HEK293 (cell line): Measurements from ENCODE around the gene EYS.

ENCODE experiments used
- CTCF ChIA-PET: fragments of 350-600 bp; formaldehyde crosslinking; extraction: SDS; loops from one replicate; lab custom pipeline; 2021; ENCODE audit warnings: antibody characterized with exemption; lab: Yijun Ruan, JAX
- POLR2A ChIA-PET: fragments of 300-600 bp; formaldehyde crosslinking; extraction: SDS; loops from one replicate; lab custom pipeline; 2020; ENCODE audit warnings: antibody characterized with exemption, inconsistent platforms; lab: Yijun Ruan, JAX
- H3K27ac ChIP-seq: fragments of 200-500 bp; sonication (Bioruptor generic); 2 replicates; pipeline ENCODE4 v1.5.1; 2014; ENCODE audit warnings: low read depth, low read length, control low read depth, inconsistent platforms; ENCODE audit errors: extremely low read depth
- H3K36me3 ChIP-seq, 2 experiments: fragments of 200-500 bp in 1 of 2; sonication (Bioruptor generic) in 1 of 2; 1 replicate in 1 of 2; 2 replicates in 1 of 2; pipeline ENCODE4 v1.5.1; 2014 to 2017; ENCODE audit warnings: inconsistent platforms in 2 of 2, low read length in 2 of 2; ENCODE audit not compliant: control insufficient read depth in 2 of 2, insufficient read depth in 1 of 2
- H3K4me1 ChIP-seq: fragments of 200-500 bp; sonication (Bioruptor generic); 2 replicates; pipeline ENCODE4 v1.5.1; 2014; ENCODE audit warnings: mild to moderate bottlenecking, low read length, inconsistent platforms; ENCODE audit not compliant: control insufficient read depth, insufficient read depth
- H3K4me3 ChIP-seq: 2 replicates; pipeline ENCODE4 v1.5.1; 2011; ENCODE audit warnings: low read depth, mild to moderate bottlenecking, control low read depth, low read length, moderate library complexity
- H3K9me3 ChIP-seq: fragments of 200-500 bp; sonication (Bioruptor generic); 2 replicates; pipeline ENCODE4 v1.5.1; 2014; ENCODE audit warnings: low read depth, low read length, inconsistent platforms; ENCODE audit not compliant: control insufficient read depth, insufficient read depth
- KLF9 ChIP-seq: fragments of 450-650 bp; formaldehyde crosslinking; IDR thresholded peaks from 2 replicates; pipeline ENCODE4 v1.5.1; 2016; ENCODE audit warnings: missing biosample characterization, missing genetic modification characterization, low read depth
- PRDM4 ChIP-seq: fragments of 450-650 bp; formaldehyde crosslinking; IDR thresholded peaks from 2 replicates; pipeline ENCODE4 v1.5.1; 2017; ENCODE audit warnings: missing biosample characterization, missing genetic modification characterization
- SALL2 ChIP-seq: fragments of 450-650 bp; formaldehyde crosslinking; IDR thresholded peaks from 2 replicates; pipeline ENCODE4 v1.5.0; 2017; ENCODE audit warnings: missing biosample characterization, mild to moderate bottlenecking, missing genetic modification characterization, borderline replicate concordance
- SETDB1 ChIP-seq: IDR thresholded peaks from one replicate; pipeline ENCODE4 v1.6.1; 2017; ENCODE audit warnings: mild to moderate bottlenecking, low read length, moderate library complexity, mixed read lengths; ENCODE audit not compliant: insufficient read length
- ZBTB10 ChIP-seq: fragments of 450-650 bp; formaldehyde crosslinking; IDR thresholded peaks from 2 replicates; pipeline ENCODE4 v1.5.1; 2016; ENCODE audit warnings: missing biosample characterization, missing genetic modification characterization
- ZNF433 ChIP-seq: fragments of 450-650 bp; formaldehyde crosslinking; IDR thresholded peaks from 2 replicates; pipeline ENCODE4 v1.5.1; 2016; ENCODE audit warnings: missing biosample characterization, missing genetic modification characterization, low read depth
- ZNF513 ChIP-seq: fragments of 450-650 bp; IDR thresholded peaks from 2 replicates; pipeline ENCODE4 v1.5.1; 2018; ENCODE audit warnings: missing biosample characterization, missing genetic modification characterization
- ZNF530 ChIP-seq: fragments of 450-650 bp; formaldehyde crosslinking; IDR thresholded peaks from 2 replicates; pipeline ENCODE4 v1.5.1; 2016; ENCODE audit warnings: low read depth, missing biosample characterization, missing genetic modification characterization
- ZNF624 ChIP-seq: fragments of 450-650 bp; formaldehyde crosslinking; IDR thresholded peaks from 2 replicates; pipeline ENCODE4 v1.5.1; 2017; ENCODE audit warnings: missing biosample characterization, missing genetic modification characterization
- ZNF692 ChIP-seq: fragments of 450-650 bp; formaldehyde crosslinking; IDR thresholded peaks from 2 replicates; pipeline ENCODE4 v1.5.1; 2016; ENCODE audit warnings: missing biosample characterization, missing genetic modification characterization
- ZNF76 ChIP-seq: fragments of 450-650 bp; formaldehyde crosslinking; IDR thresholded peaks from 2 replicates; pipeline ENCODE4; 2016; ENCODE audit warnings: low read depth, missing biosample characterization, missing genetic modification characterization, borderline replicate concordance
- ZSCAN23 ChIP-seq: fragments of 450-650 bp; formaldehyde crosslinking; IDR thresholded peaks from 2 replicates; pipeline ENCODE4 v1.5.1; 2016; ENCODE audit warnings: missing biosample characterization, missing genetic modification characterization
- ZSCAN5A ChIP-seq: fragments of 450-650 bp; formaldehyde crosslinking; IDR thresholded peaks from 2 replicates; pipeline ENCODE4 v1.5.1; 2016; ENCODE audit warnings: missing biosample characterization, missing genetic modification characterization

Gene EYS

GRCh38 chr6:63760199-63760598 is 1946.8 kb downstream of the EYS start (continued):
- no peak for TF ChIP-seq ZBTB10
- TF ChIP-seq ZNF692 (tag by site-specific recombination) = no peak
- no peak for TF ChIP-seq KLF9 (tag by site-specific recombination)

- ChIA-PET CTCF (interaction anchor here (0.5 to 5.9 kb wide), 4 partner anchors 161 to 1850 kb away, joined by 3 to 50 read pairs (median 4); no protein-coding TSS in a partner anchor), POLR2A (no interaction called here)
- no peaks in the 10 kb centered on the region for H3K4me1 ChIP-seq
- no peaks in the 10 kb centered on the region for H3K9me3 ChIP-seq
- no peak overlapping the region for H3K4me3 ChIP-seq
- no peaks in the 10 kb centered on the region for H3K36me3 ChIP-seq
- TF ChIP-seq ZNF624 (tag by site-specific recombination) = no peak
- TF ChIP-seq ZNF530 = no peak
- TF ChIP-seq ZBTB10 = no peak
- TF ChIP-seq SETDB1 = no peak
- no peak for TF ChIP-seq ZSCAN23
- no peak for TF ChIP-seq ZSCAN5A
- no peak for TF ChIP-seq PRDM4 (tag by site-specific recombination)
- no peak for TF ChIP-seq SALL2 (tag by site-specific recombination)
- TF ChIP-seq ZNF513 (tag by site-specific recombination) = no peak
- TF ChIP-seq ZNF76 = no peak
- no peak for TF ChIP-seq ZNF433 (tag by site-specific recombination)
- no peak overlapping the region for H3K27ac ChIP-seq
Observed at GRCh38 chr6:63759605-63760105, 1947.4 kb downstream of the EYS start.
